NCI-H2107 treated with DMSO at 0.1 percent for 48 hours (cell line): Measurements from ENCODE around the gene GTPBP4.
A peak's percentile ranks its signal among the peaks of the same experiment; 100 is the strongest.
"Not testable (repeated sequence)": the region's sequence is repeated elsewhere in the genome, so short reads cannot be mapped to it uniquely, and the experiment has no call there.

Experiments used
- DNase-seq: peaks from one replicate; lab custom pipeline; 2025; ENCODE audit not compliant: unreplicated experiment; lab: John Stamatoyannopoulos, UW

Gene GTPBP4

GRCh38 chr10:1054684-1055083, 66.5 kb downstream of the GTPBP4 start:
- DNase-seq: no peak

- DNase-seq: peak; percentile 20
These were observed 68.3 kb downstream of the GTPBP4 start, which contains the start of gene WDR37 for GRCh38 chr10:1056326-1057105. WDR37 (plus strand) TSS chr10:1056385; CDS start chr10:1072156, 15,771 bp downstream.

- DNase-seq: no peak
These were observed 68.9 kb downstream of the GTPBP4 start for GRCh38 chr10:1057106-1057657.

- DNase-seq: no peak
These were observed 69.8 kb downstream of the GTPBP4 start for GRCh38 chr10:1058017-1058416.

GRCh38 chr10:1059902-1060301, 71.7 kb downstream of the GTPBP4 start:
- no peak for DNase-seq

GRCh38 chr10:1061930-1062774, 73.9 kb downstream of the GTPBP4 start:
- no peak for DNase-seq

GRCh38 chr10:1063232-1063865, 75.1 kb downstream of the GTPBP4 start:
- DNase-seq: no peak

- no peak for DNase-seq
These were observed 76.7 kb downstream of the GTPBP4 start for GRCh38 chr10:1064964-1065247.

GRCh38 chr10:1066734-1067133, 78.5 kb downstream of the GTPBP4 start:
- DNase-seq: not testable (repeated sequence)

- no peak for DNase-seq
These were observed 80.4 kb downstream of the GTPBP4 start for GRCh38 chr10:1068380-1069361.
